Measurements from ENCODE around the gene NDUFS7. TPM values are rescaled to one million over a fixed set of nuclear protein-coding genes. Genes with fewer than 3 reads are reported as not detected.
A peak's percentile ranks its signal among the peaks of the same experiment; 100 is the strongest.

NDUFS7 gene
- total RNA-seq, 1 experiment from 2014 or later: 83.9 TPM

DNA sequence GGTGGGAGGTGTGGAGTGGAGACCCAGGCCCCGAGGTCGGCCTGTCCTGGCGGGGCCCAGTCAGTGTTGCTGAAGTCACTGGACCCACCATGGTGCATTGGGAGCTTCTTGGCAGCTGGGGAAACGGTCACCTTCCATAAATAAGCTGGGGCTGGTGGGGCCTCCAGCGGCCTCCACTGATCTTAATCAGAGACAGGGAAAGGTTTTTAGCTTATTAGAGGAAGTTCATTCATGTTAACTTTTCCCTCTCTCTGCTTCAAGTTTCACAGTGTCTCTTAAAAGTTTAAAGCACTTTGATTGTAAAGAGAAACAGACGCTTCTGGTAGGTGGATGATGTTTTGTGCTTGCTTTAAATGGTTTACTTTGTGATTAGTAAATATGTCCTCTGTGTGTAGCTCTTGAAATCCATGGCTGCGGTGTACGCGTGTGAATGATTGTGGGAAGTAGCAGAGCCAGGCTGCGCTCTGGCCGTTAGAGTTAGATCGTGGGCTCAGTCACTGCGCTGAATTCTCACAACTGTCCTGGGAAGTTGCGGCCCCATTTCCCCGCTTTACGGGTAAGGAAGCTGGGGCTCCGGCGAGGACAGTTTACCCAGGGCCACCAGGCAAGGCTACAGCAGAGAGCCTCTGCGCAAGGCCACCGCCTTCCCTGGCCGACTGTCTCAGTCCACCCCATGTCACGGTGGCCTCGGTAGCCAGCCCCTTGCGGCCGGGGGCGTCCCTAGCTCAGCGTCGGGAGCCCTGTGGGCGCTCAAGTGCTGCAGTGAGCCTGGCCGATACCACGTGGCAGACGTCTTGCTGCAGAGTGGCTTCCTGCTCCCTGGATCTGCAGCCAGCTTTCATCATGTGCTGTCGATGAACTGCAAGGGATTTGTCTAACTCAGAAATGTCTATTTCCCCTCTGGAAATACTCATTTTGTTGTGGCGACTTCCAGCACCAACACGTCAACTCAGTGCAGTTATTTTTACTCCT is 16.5 kb upstream of the NDUFS7 start:
- no peak overlapping the region for H3K18ac ChIP-seq (ENCODE audit: insufficient read length, low read depth, low read length)
- no peaks in the 10 kb centered on the region for H3K79me2 ChIP-seq (ENCODE audit: insufficient read depth, low read length)
- no peaks in the 10 kb centered on the region for H3K27me3 ChIP-seq (ENCODE audit: insufficient read depth, low read length)
- H3K27me3 Mint-ChIP-seq (ENCODE audit: low read depth): no peaks in the 10 kb centered on the region
- TF ChIP-seq, protein P1, sequence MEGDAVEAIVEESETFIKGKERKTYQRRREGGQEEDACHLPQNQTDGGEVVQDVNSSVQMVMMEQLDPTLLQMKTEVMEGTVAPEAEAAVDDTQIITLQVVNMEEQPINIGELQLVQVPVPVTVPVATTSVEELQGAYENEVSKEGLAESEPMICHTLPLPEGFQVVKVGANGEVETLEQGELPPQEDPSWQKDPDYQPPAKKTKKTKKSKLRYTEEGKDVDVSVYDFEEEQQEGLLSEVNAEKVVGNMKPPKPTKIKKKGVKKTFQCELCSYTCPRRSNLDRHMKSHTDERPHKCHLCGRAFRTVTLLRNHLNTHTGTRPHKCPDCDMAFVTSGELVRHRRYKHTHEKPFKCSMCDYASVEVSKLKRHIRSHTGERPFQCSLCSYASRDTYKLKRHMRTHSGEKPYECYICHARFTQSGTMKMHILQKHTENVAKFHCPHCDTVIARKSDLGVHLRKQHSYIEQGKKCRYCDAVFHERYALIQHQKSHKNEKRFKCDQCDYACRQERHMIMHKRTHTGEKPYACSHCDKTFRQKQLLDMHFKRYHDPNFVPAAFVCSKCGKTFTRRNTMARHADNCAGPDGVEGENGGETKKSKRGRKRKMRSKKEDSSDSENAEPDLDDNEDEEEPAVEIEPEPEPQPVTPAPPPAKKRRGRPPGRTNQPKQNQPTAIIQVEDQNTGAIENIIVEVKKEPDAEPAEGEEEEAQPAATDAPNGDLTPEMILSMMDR (conservative IDR thresholded peaks at IDR 0.05): no peak
- no peak overlapping the region for H2AK5ac ChIP-seq (ENCODE audit: insufficient read length, low read length)
- H3K9me3 Mint-ChIP-seq: no peaks in the 10 kb centered on the region
- H2AFZ ChIP-seq (ENCODE audit: low read length): no peak overlapping the region
- peak overlapping the region in 1 of 3 experiments; percentile 69; a peak in 2 of 7 replicates for H3K27ac Mint-ChIP-seq
- H3K79me1 ChIP-seq (ENCODE audit: insufficient read depth, low read depth, low read length, poor library complexity, severe bottlenecking): no peaks in the 10 kb centered on the region
- no peak overlapping the region for H3T11ph ChIP-seq (ENCODE audit: low read length)
- no peak overlapping the region for H3K14ac ChIP-seq (ENCODE audit: insufficient read depth, low read length)
- no peaks in the 10 kb centered on the region for H3K4me1 ChIP-seq (ENCODE audit: insufficient read depth, low read length)
- no peaks in the 10 kb centered on the region for H4K20me1 ChIP-seq (ENCODE audit: control insufficient read depth, insufficient read depth, insufficient read length)
- no peak overlapping the region for H2BK5ac ChIP-seq (ENCODE audit: insufficient read length, low read length)
- H4K5ac ChIP-seq (ENCODE audit: insufficient read length, low read depth, low read length): no peak overlapping the region
- no peaks in the 10 kb centered on the region for H3K23me2 ChIP-seq (ENCODE audit: insufficient read length, low read depth, low read length, poor library complexity, severe bottlenecking)
- H4K8ac ChIP-seq (replicated peaks; ENCODE audit: insufficient read length, low read depth, low read length): no peak overlapping the region
- H3K23ac ChIP-seq (ENCODE audit: insufficient read length, low read depth, low read length): no peak overlapping the region
- H3K4ac ChIP-seq (ENCODE audit: low read depth, low read length): no peak overlapping the region
- H4K91ac ChIP-seq (ENCODE audit: insufficient read length, low read depth, low read length): no peak overlapping the region
- no peak overlapping the region for H2BK15ac ChIP-seq (ENCODE audit: low read depth, low read length)
- H2BK12ac ChIP-seq (ENCODE audit: insufficient read length, low read depth, low read length): no peak overlapping the region
- no peak overlapping the region for H3K56ac ChIP-seq (ENCODE audit: insufficient read length, low read depth, low read length)
- H3K4me3 Mint-ChIP-seq: no peak overlapping the region
- H2BK20ac ChIP-seq (ENCODE audit: low read depth, low read length, poor library complexity, severe bottlenecking): no peak overlapping the region
- H3K36me3 Mint-ChIP-seq (ENCODE audit: insufficient read depth in 1 of 3, low read depth in 3 of 3): peaks cover 27 to 85% (median 84%) of the 10 kb centered on the region in 3 experiments
- H3K4me2 ChIP-seq (ENCODE audit: insufficient read depth, insufficient read length, low read length): no peak overlapping the region
- no peaks in the 10 kb centered on the region for H3K9me3 ChIP-seq (ENCODE audit: control insufficient read depth, low read depth, low read length)
- no peak overlapping the region for H3K27ac ChIP-seq (ENCODE audit: insufficient read length, low read depth, low read length)
- DNase-seq: no peak
- no peak overlapping the region for H2BK120ac ChIP-seq (ENCODE audit: low read depth, low read length, poor library complexity, severe bottlenecking)
- H3K4me1 Mint-ChIP-seq: no peaks in the 10 kb centered on the region
- WGBS (ENCODE audit: extremely low coverage, insufficient read length, low lambda C conversion rate): no CpG with 5 or more reads among the region's 35 CpGs
- H3K9ac ChIP-seq (ENCODE audit: extremely low read depth, insufficient read length, low read length): no peak overlapping the region
